Neural progenitor cell (in vitro differentiated cells): ENCODE results near the gene HSPA9.

Source experiments
- CTCF ChIP-seq: fragments of 200-600 bp; sonication (generic); IDR thresholded peaks from 2 replicates; pipeline ENCODE4 v1.5.1; 2017; ENCODE audit warnings: antibody characterized with exemption, mild to moderate bottlenecking
- EZH2 ChIP-seq: fragments of 200-600 bp; sonication (generic); IDR thresholded peaks from 2 replicates; pipeline ENCODE4 v1.6.1; 2017; ENCODE audit warnings: antibody characterized with exemption, mild to moderate bottlenecking, moderate library complexity
- EZH2phosphoT487 ChIP-seq: fragments of 200-600 bp; sonication (generic); IDR thresholded peaks from 2 replicates; pipeline ENCODE4 v1.6.1; 2017; ENCODE audit warnings: antibody characterized with exemption

GRCh38 chr5:138602371-138603000, 27.3 kb upstream of the HSPA9 start:
- TF ChIP-seq CTCF (no peak), EZH2phosphoT487 (no peak), EZH2 (no peak)
